22Rv1 (cell line): Measurements from ENCODE around the gene MBD6.

Source experiments
- H3K27ac ChIP-seq: fragments of 450-650 bp; 2 replicates; pipeline ENCODE4 v1.5.1; 2017
- CTCF ChIP-seq: fragments of 450-650 bp; IDR thresholded peaks from 2 replicates; pipeline ENCODE4 v1.5.1; 2017; ENCODE audit warnings: mild to moderate bottlenecking
- ZFX ChIP-seq: fragments of 450-650 bp; IDR thresholded peaks from 2 replicates; pipeline ENCODE4 v1.6.1; 2017; ENCODE audit warnings: antibody characterized with exemption, borderline replicate concordance

MBD6 gene

GRCh38 chr12:57577981-57578758 is 55.5 kb downstream of the MBD6 start:
- TF ChIP-seq CTCF (no peak), ZFX (no peak)
- no peak overlapping the region for H3K27ac ChIP-seq

- no peak overlapping the region for H3K27ac ChIP-seq
- no peak for TF ChIP-seq CTCF
- no peak for TF ChIP-seq ZFX
Measured at GRCh38 chr12:57579011-57579410, 56.4 kb downstream of the MBD6 start.
